ENCODE data around the gene COL20A1. TPM values are rescaled to one million over a fixed set of nuclear protein-coding genes. Genes with fewer than 3 reads are reported as not detected.

Gene COL20A1
- total and polyA plus RNA-seq, 3 experiments from 2014 or later = 0.04 TPM; not detected in 2

DNA sequence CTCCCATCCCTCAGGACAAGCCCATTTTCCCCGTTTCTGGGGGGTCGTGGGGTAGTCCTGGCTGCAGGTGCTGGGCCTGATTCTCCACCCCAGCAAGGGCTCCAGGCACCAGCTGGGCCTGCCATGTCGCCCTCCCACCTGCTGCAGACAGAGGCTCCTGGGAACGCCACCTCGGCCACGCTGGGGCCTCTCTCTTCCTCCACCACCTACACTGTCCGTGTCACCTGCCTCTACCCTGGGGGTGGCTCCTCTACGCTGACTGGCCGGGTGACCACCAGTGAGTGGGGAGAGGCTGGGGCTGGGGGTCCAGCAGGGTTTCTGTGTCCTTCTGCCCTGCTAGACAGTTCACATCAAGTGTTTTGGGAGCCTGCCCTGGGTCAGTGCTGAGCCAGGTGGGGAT lies 19.3 kb downstream of the COL20A1 start:
- no peaks in the 10 kb centered on the region for H3K4me1 ChIP-seq (ENCODE audit: insufficient read depth, low read length)
- no peaks in the 10 kb centered on the region for H3K9me3 Mint-ChIP-seq
- no peaks in the 10 kb centered on the region for H3K27me3 ChIP-seq (ENCODE audit: insufficient read depth, low read length, poor library complexity, severe bottlenecking)
- no peak for DNase-seq
- H3K4me1 Mint-ChIP-seq = no peaks in the 10 kb centered on the region
- no peak overlapping the region for H3K4me3 Mint-ChIP-seq
- H3K27ac Mint-ChIP-seq = no peak overlapping the region
- CTCF ChIA-PET = no interaction called here
- no peaks in the 10 kb centered on the region for H3K36me3 Mint-ChIP-seq
- no peak overlapping the region for H3K27ac ChIP-seq (ENCODE audit: low read depth, low read length)
- H3K4me3 ChIP-seq (ENCODE audit: low read length) = no peak overlapping the region
- POLR2A ChIA-PET = no interaction called here
- H3K9me3 ChIP-seq (ENCODE audit: low read length) = no peaks in the 10 kb centered on the region
- H3K36me3 ChIP-seq (ENCODE audit: insufficient read depth, low read length) = no peaks in the 10 kb centered on the region
- H3K27me3 Mint-ChIP-seq = peaks cover 3 to 11% of the 10 kb centered on the region in 2 donors

DNA sequence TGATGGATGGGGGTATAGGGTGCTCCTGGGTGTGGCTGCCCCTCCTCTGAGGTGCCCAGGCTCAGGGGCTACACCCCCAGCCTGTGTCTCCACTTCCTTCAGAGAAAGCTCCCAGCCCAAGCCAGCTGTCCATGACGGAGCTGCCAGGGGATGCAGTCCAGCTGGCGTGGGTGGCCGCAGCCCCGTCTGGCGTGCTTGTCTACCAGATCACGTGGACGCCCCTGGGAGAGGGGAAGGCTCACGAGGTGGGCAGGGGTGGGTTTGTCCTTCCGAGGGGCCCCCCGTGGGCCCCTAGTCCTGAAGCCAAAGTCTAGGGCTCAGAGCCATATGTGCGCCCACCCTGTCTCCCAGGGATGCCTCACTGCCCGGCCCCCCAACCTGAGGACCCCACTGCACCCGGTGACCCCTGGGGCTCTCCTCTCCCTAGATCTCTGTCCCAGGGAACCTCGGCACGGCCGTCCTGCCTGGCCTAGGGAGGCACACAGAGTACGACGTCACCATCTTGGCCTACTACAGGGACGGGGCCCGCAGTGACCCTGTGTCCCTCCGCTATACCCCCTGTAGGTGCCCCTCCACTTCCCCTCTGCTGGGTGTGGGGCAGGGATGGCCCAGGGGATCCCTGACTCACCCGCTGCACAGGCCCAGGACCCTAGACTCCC lies 19.8 kb downstream of the COL20A1 start:
- Histone ChIP-seq H3K27ac (ENCODE audit: low read depth, low read length) (no peak overlapping the region), H3K36me3 (ENCODE audit: insufficient read depth, low read length) (no peaks in the 10 kb centered on the region), H3K9me3 (ENCODE audit: low read length) (no peaks in the 10 kb centered on the region), H3K4me1 (ENCODE audit: insufficient read depth, low read length) (no peaks in the 10 kb centered on the region), H3K27me3 (ENCODE audit: insufficient read depth, low read length, poor library complexity, severe bottlenecking) (no peaks in the 10 kb centered on the region), H3K4me3 (ENCODE audit: low read length) (no peak overlapping the region)
- CTCF ChIA-PET = no interaction called here
- H3K9me3 Mint-ChIP-seq = no peaks in the 10 kb centered on the region
- no peak overlapping the region for H3K27ac Mint-ChIP-seq
- H3K36me3 Mint-ChIP-seq = no peaks in the 10 kb centered on the region
- H3K27me3 Mint-ChIP-seq = peaks cover 3 to 11% of the 10 kb centered on the region in 2 donors
- POLR2A ChIA-PET = no interaction called here
- DNase-seq = no peak
- no peak overlapping the region for H3K4me3 Mint-ChIP-seq
- no peaks in the 10 kb centered on the region for H3K4me1 Mint-ChIP-seq

- no peaks in the 10 kb centered on the region for H3K9me3 Mint-ChIP-seq
- H3K27ac Mint-ChIP-seq = no peak overlapping the region
- CTCF ChIA-PET = no interaction called here
Measured at GRCh38 chr20:63313349-63314014, 20.5 kb downstream of the COL20A1 start.

DNA sequence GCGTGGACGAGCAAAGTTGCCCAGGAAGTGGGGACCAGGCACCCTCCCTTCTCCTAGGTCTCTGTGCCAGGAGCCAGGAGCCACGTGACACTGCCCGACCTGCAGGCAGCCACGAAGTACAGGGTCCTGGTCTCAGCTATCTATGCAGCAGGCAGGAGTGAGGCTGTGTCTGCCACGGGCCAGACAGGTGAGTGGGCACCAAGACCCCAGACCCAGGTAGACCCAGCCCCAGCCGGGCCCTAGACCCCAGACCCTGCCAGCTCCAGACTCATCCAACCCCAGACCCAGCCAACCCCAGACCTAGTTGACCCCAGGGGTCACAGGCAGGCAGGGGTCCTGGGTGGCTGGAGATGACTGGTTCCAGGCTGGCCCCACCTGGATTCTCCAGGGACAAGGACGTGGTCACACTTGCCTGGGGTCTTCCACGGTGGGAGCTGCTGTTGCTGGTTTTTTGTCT lies 21.1 kb downstream of the COL20A1 start:
- ChIA-PET POLR2A (no interaction called here), CTCF (no interaction called here)
- Histone ChIP-seq H3K27ac (ENCODE audit: low read depth, low read length) (no peak overlapping the region), H3K27me3 (ENCODE audit: insufficient read depth, low read length, poor library complexity, severe bottlenecking) (no peaks in the 10 kb centered on the region), H3K36me3 (ENCODE audit: insufficient read depth, low read length) (no peaks in the 10 kb centered on the region), H3K4me1 (ENCODE audit: insufficient read depth, low read length) (no peaks in the 10 kb centered on the region), H3K9me3 (ENCODE audit: low read length) (no peaks in the 10 kb centered on the region), H3K4me3 (ENCODE audit: low read length) (no peak overlapping the region)
- Mint-ChIP-seq H3K27ac (no peak overlapping the region), H3K27me3 (peaks cover 5 to 11% of the 10 kb centered on the region in 2 donors), H3K36me3 (no peaks in the 10 kb centered on the region), H3K4me3 (no peak overlapping the region), H3K4me1 (no peaks in the 10 kb centered on the region), H3K9me3 (no peaks in the 10 kb centered on the region)
- DNase-seq = peak in 1 of 5 donors; percentile 20

More at GRCh38 chr20:63313349-63314014, 20.5 kb downstream of the COL20A1 start:
- H3K9me3 ChIP-seq (ENCODE audit: low read length) = no peaks in the 10 kb centered on the region
- DNase-seq = peak in 1 of 5 donors; percentile 35
- Mint-ChIP-seq H3K4me1 (no peaks in the 10 kb centered on the region), H3K4me3 (no peak overlapping the region), H3K36me3 (no peaks in the 10 kb centered on the region), H3K27me3 (peaks cover 5 to 11% of the 10 kb centered on the region in 2 donors)
- POLR2A ChIA-PET = no interaction called here
- H3K4me3 ChIP-seq (ENCODE audit: low read length) = no peak overlapping the region
- H3K27me3 ChIP-seq (ENCODE audit: insufficient read depth, low read length, poor library complexity, severe bottlenecking) = no peaks in the 10 kb centered on the region
- H3K36me3 ChIP-seq (ENCODE audit: insufficient read depth, low read length) = no peaks in the 10 kb centered on the region
- H3K27ac ChIP-seq (ENCODE audit: low read depth, low read length) = no peak overlapping the region
- H3K4me1 ChIP-seq (ENCODE audit: insufficient read depth, low read length) = no peaks in the 10 kb centered on the region

DNA sequence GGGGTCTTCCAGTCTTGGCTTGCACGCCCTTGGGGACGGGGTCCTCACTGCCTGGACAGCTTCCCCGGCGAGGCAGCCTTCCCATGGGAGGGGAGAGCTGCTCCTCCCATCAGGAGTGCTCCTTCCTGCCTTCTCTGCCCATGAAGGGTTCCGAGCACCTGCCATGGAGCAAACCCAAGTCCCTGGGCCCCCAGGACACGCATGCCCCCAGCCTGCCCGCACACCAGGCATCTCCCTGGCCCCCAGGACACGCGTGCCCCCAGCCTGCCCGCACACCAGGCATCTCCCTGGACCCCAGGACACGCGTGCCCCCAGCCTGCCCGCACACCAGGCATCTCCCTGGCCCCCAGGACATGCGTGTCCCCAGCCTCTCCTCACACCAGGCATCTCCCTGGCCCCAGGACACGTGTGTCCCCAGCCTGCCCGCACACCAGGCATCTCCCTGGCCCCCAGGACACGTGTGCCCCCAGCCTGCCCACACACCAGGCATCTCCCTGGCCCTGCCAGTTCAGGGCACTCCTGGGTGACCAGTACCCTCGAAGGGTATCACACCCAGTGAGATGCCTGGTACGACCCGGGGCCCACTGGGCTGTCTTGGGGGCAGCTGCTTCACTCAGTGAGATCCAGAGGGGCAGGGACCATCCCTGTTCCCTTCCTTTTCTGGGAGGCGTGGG lies 21.7 kb downstream of the COL20A1 start:
- ChIA-PET CTCF (no interaction called here), POLR2A (no interaction called here)
- H3K4me1 Mint-ChIP-seq = no peaks in the 10 kb centered on the region
- H3K27ac Mint-ChIP-seq = no peak overlapping the region
- H3K27me3 Mint-ChIP-seq = peaks cover 5 to 9% of the 10 kb centered on the region in 2 donors
- no peak overlapping the region for H3K4me3 ChIP-seq (ENCODE audit: low read length)
- H3K36me3 ChIP-seq (ENCODE audit: insufficient read depth, low read length) = no peaks in the 10 kb centered on the region
- no peak overlapping the region for H3K27ac ChIP-seq (ENCODE audit: low read depth, low read length)
- H3K9me3 Mint-ChIP-seq = no peaks in the 10 kb centered on the region
- H3K27me3 ChIP-seq (ENCODE audit: insufficient read depth, low read length, poor library complexity, severe bottlenecking) = no peaks in the 10 kb centered on the region
- no peaks in the 10 kb centered on the region for H3K9me3 ChIP-seq (ENCODE audit: low read length)
- no peaks in the 10 kb centered on the region for H3K36me3 Mint-ChIP-seq
- H3K4me1 ChIP-seq (ENCODE audit: insufficient read depth, low read length) = no peaks in the 10 kb centered on the region
- no peak overlapping the region for H3K4me3 Mint-ChIP-seq
- DNase-seq = peak in 1 of 5 donors; percentile 33

DNA sequence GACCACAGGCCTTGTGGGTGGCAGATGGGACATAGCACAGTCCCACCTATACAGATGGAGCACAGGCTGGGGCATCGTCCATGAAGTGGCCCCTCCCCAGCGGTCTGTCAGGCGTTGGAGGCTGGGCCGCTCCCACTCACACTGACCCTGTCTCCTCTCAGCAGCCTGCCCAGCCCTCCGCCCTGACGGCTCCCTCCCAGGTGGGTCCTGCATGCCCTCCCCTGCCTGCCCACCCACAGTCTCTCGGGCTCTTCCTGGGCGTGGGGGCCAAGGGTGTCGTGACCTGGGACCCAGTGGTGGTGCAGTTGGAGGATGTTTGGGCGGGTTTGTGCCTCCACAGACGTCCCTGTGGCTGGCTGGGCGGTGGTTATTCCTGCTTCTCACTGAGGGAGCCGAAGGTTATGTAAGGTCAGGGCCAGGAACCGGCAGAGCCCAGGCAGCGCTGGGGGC lies 22.3 kb downstream of the COL20A1 start:
- no peak overlapping the region for H3K4me3 Mint-ChIP-seq
- Histone ChIP-seq H3K4me1 (ENCODE audit: insufficient read depth, low read length) (no peaks in the 10 kb centered on the region), H3K27ac (ENCODE audit: low read depth, low read length) (no peak overlapping the region), H3K36me3 (ENCODE audit: insufficient read depth, low read length) (no peaks in the 10 kb centered on the region), H3K4me3 (ENCODE audit: low read length) (no peak overlapping the region), H3K27me3 (ENCODE audit: insufficient read depth, low read length, poor library complexity, severe bottlenecking) (no peaks in the 10 kb centered on the region), H3K9me3 (ENCODE audit: low read length) (no peaks in the 10 kb centered on the region)
- no peak overlapping the region for H3K27ac Mint-ChIP-seq
- no peaks in the 10 kb centered on the region for H3K9me3 Mint-ChIP-seq
- no peaks in the 10 kb centered on the region for H3K4me1 Mint-ChIP-seq
- H3K36me3 Mint-ChIP-seq = no peaks in the 10 kb centered on the region
- ChIA-PET CTCF (no interaction called here), POLR2A (no interaction called here)
- H3K27me3 Mint-ChIP-seq = peaks cover 5 to 7% of the 10 kb centered on the region in 2 donors
- peak in 1 of 5 donors; percentile 38 for DNase-seq

GRCh38 chr20:63315731-63316491 lies 22.9 kb downstream of the COL20A1 start:
- Histone ChIP-seq H3K36me3 (ENCODE audit: insufficient read depth, low read length) (no peaks in the 10 kb centered on the region), H3K4me3 (ENCODE audit: low read length) (no peak overlapping the region), H3K4me1 (ENCODE audit: insufficient read depth, low read length) (no peaks in the 10 kb centered on the region), H3K27me3 (ENCODE audit: insufficient read depth, low read length, poor library complexity, severe bottlenecking) (no peaks in the 10 kb centered on the region), H3K9me3 (ENCODE audit: low read length) (no peaks in the 10 kb centered on the region), H3K27ac (ENCODE audit: low read depth, low read length) (no peak overlapping the region)
- ChIA-PET CTCF (no interaction called here), POLR2A (no interaction called here)
- H3K36me3 Mint-ChIP-seq = no peaks in the 10 kb centered on the region
- no peak overlapping the region for H3K4me3 Mint-ChIP-seq
- H3K27ac Mint-ChIP-seq = no peak overlapping the region
- peak in 1 of 5 donors; percentile 0 for DNase-seq
- peaks cover 4 to 5% of the 10 kb centered on the region in 2 donors for H3K27me3 Mint-ChIP-seq
- no peaks in the 10 kb centered on the region for H3K9me3 Mint-ChIP-seq
- H3K4me1 Mint-ChIP-seq = no peaks in the 10 kb centered on the region

All from CD8-positive, alpha-beta memory T cell (primary cell).